ENCODE results near the gene AUTS2.

AUTS2 gene

GRCh38 chr7:70693321-70693685 is 1095.0 kb downstream of the AUTS2 start:
- Histone ChIP-seq H2AFZ (ENCODE audit: low read depth, low read length, severe bottlenecking) (peak overlapping the region; percentile 36), H3K36me3 (ENCODE audit: low read length) (no peaks in the 10 kb centered on the region), H3K27ac (ENCODE audit: low read depth, low read length) (no peak overlapping the region), H3K9me2 (replicated peaks; ENCODE audit: insufficient read depth, low read length) (no peaks in the 10 kb centered on the region), H4K20me1 (ENCODE audit: low read depth, low read length) (0 out of 2 replicates have a peak, but pooled peaks cover 6% of the 10 kb centered on the region), H3K9ac (ENCODE audit: low read length) (peak overlapping the region; percentile 66; the same call in 1 of the 2 replicates), H3F3A (ENCODE audit: insufficient read depth) (0 out of 2 replicates have a peak, but pooled peaks cover 8% of the 10 kb centered on the region), H3K79me2 (ENCODE audit: insufficient read depth, low read length) (no peaks in the 10 kb centered on the region), H3K4me2 (ENCODE audit: low read depth, low read length, poor library complexity, severe bottlenecking) (peak overlapping the region; percentile 86), H3K27me3 (ENCODE audit: low read length) (no peaks in the 10 kb centered on the region), H3K9me3 (ENCODE audit: insufficient read depth, low read length) (no peaks in the 10 kb centered on the region), H3K4me3 (ENCODE audit: insufficient read depth, low read length, poor library complexity, severe bottlenecking) (peak overlapping the region; percentile 69)
- no peak for TF ChIP-seq CTCF (IDR thresholded peaks at IDR 0.05; ENCODE audit: insufficient read depth, low read length, poor library complexity, severe bottlenecking)

DNA sequence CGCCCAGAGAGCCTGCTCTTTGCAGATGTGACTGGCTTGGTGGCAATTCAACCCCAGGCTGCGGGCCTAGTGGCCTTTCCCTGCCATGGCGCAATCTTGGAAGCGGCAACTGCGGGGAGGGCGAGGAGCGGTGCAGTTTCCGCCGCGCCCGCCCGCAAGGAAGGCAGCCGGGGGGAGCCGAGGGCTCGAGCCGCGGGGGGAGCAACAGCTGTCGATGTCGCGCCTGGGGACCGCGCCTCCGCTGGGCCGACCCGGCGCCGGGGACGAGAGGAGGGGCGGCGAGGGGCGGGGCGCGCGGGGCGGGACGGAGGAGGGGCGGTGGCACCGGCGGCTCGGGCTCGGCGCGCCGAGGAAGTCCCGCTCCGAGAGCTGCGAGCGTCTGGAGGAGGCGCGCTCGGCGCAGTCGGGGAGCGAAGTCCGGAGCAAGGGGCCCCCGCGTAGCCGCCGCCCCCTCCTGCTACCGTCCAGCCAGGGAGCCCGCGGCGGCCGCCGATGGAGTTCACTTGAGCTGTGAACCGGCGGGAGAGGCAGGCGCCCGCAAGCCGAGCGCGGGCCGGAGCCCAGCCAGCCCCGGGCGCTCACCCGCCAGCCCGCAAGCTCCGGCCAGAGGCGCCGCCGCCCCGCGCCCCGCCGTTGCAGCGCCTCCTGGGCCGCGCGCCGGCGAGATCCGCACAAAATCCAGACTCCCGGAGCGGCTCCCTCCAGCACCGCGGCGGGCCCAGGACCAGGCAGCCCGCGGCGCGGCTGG is 1095.6 kb downstream of the AUTS2 start:
- no peaks in the 10 kb centered on the region for H3K9me2 ChIP-seq (replicated peaks; ENCODE audit: insufficient read depth, low read length)
- 0 out of 2 replicates have a peak, but pooled peaks cover 8% of the 10 kb centered on the region for H3F3A ChIP-seq (ENCODE audit: insufficient read depth)
- H3K36me3 ChIP-seq (ENCODE audit: low read length): no peaks in the 10 kb centered on the region
- H3K9ac ChIP-seq (ENCODE audit: low read length): peak overlapping the region; percentile 66
- 0 out of 2 replicates have a peak, but pooled peaks cover 6% of the 10 kb centered on the region for H4K20me1 ChIP-seq (ENCODE audit: low read depth, low read length)
- H3K27ac ChIP-seq (ENCODE audit: low read depth, low read length): no peak overlapping the region
- H3K27me3 ChIP-seq (ENCODE audit: low read length): no peaks in the 10 kb centered on the region
- H3K9me3 ChIP-seq (ENCODE audit: insufficient read depth, low read length): no peaks in the 10 kb centered on the region
- H2AFZ ChIP-seq (ENCODE audit: low read depth, low read length, severe bottlenecking): peak overlapping the region; percentile 36
- peak overlapping the region; percentile 86 for H3K4me2 ChIP-seq (ENCODE audit: low read depth, low read length, poor library complexity, severe bottlenecking)
- H3K4me3 ChIP-seq (ENCODE audit: insufficient read depth, low read length, poor library complexity, severe bottlenecking): peak overlapping the region; percentile 69
- TF ChIP-seq CTCF (IDR thresholded peaks at IDR 0.05; ENCODE audit: insufficient read depth, low read length, poor library complexity, severe bottlenecking) (no peak), EZH2phosphoT487 (conservative IDR thresholded peaks at IDR 0.05; ENCODE audit: low read length) (no peak)
- H3K79me2 ChIP-seq (ENCODE audit: insufficient read depth, low read length): no peaks in the 10 kb centered on the region

- Histone ChIP-seq H3K9me2 (replicated peaks; ENCODE audit: insufficient read depth, low read length) (no peaks in the 10 kb centered on the region), H4K20me1 (ENCODE audit: low read depth, low read length) (0 out of 2 replicates have a peak, but pooled peaks cover 6% of the 10 kb centered on the region), H2AFZ (ENCODE audit: low read depth, low read length, severe bottlenecking) (peak overlapping the region; percentile 70), H3K27me3 (ENCODE audit: low read length) (no peaks in the 10 kb centered on the region), H3K9me3 (ENCODE audit: insufficient read depth, low read length) (no peaks in the 10 kb centered on the region), H3K4me3 (ENCODE audit: insufficient read depth, low read length, poor library complexity, severe bottlenecking) (peak overlapping the region; percentile 69), H3F3A (ENCODE audit: insufficient read depth) (0 out of 2 replicates have a peak, but pooled peaks cover 8% of the 10 kb centered on the region), H3K27ac (ENCODE audit: low read depth, low read length) (no peak overlapping the region), H3K36me3 (ENCODE audit: low read length) (no peaks in the 10 kb centered on the region), H3K79me2 (ENCODE audit: insufficient read depth, low read length) (no peaks in the 10 kb centered on the region), H3K9ac (ENCODE audit: low read length) (peak overlapping the region; percentile 66), H3K4me2 (ENCODE audit: low read depth, low read length, poor library complexity, severe bottlenecking) (peak overlapping the region; percentile 86)
- TF ChIP-seq EZH2phosphoT487 (conservative IDR thresholded peaks at IDR 0.05; ENCODE audit: low read length) (no peak), CTCF (IDR thresholded peaks at IDR 0.05; ENCODE audit: insufficient read depth, low read length, poor library complexity, severe bottlenecking) (no peak)
These were observed 1096.2 kb downstream of the AUTS2 start for GRCh38 chr7:70694434-70694970.

Measured in SU-DHL-6 (cell line).